UCSD-AML1 (cell line): Measurements from ENCODE around the gene SFTPB.

Experiments
- DNase-seq: peaks from one replicate; lab custom pipeline; 2025; ENCODE audit not compliant: unreplicated experiment; lab: John Stamatoyannopoulos, UW

Gene SFTPB

GRCh38 chr2:85702800-85703199, 34.8 kb upstream of the SFTPB start:
- no peak for DNase-seq

GRCh38 chr2:85702172-85702571, 34.2 kb upstream of the SFTPB start:
- no peak for DNase-seq

DNA sequence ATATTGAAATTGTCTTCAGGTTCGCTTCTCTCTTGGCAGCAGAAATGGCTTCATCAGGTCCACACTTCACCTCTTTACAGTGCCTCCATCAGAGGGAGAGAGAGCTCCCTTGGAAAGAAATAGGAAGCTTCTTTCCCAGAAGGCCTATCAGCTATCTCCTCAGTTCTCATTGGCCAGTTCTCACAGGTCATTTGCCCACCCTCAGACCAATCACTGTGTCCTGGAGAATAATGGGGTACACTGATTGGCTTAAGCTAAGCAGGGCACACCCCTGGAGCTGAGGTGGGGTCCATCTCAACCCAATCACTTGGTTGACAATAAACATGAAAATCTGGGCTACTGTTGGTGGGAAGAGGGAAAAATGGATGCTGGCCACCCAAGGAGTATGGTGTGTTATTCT, 31.3 kb upstream of the SFTPB start:
- DNase-seq = no peak

DNA sequence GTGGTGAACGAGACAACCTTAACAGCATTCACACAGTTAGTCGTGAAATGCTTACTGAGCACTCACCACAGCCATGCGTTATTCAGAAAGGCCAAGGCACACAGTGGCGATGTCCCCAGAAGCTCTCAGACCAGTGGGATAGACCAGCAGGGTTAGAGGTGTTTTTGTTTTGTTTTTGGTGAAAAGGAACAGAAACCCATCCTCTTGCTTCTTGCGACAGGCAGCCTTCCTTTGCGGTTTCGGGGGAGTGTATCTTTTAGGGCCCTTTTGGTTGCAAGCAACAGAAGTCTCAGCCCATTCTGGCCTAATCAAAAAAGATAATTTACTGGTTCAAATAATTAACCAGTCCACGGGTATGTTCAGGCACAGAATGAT, 30.9 kb upstream of the SFTPB start:
- no peak for DNase-seq

DNA sequence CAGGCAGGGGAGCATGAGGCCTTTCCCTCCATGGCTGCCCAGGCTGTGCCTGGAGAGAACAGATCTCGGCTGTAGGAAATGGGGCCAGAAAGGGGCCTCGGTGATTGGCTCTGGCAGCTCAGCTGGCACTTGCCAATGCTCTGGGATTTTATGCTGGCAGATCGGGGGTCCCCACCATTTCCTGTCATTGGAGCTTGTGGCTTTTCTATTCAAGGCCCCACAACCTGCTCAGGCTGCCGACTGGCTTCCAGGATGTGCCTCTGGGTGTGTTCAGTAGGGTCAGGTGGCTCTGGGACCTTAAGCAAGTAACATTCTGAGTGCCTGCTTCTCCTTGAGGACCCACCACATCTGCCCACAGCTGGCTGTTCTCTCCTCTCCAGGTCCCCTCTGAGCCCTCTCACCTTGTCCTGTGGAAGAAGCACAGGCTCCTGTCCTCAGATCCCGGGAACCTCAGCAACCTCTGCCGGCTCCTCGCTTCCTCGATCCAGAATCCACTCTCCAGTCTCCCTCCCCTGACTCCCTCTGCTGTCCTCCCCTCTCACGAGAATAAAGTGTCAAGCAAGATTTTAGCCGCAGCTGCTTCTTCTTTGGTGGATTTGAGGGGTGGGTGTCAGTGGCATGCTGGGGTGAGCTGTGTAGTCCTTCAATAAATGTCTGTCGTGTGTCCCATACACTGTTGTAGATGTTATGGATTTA, 30.3 kb upstream of the SFTPB start:
- DNase-seq = peak; percentile 44

DNA sequence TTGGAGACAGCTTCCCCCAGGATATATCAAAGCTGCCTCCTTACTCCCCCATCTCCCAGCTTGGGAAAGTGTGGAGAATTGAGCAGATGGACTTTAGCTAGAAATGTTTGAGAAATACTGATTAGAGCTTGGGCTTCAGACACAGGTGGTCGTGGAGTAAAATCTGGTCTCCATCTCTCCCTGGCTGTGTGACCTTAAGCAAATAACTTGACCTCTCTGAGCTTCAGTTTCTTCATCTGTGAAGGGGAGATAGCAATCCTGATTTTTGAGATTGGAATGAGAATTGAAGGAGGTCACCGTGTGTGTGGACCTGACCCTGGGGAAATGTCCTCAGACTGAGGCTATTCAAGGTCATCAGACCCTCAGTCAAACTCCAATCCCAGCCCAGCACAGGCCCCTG, 29.7 kb upstream of the SFTPB start:
- DNase-seq = no peak

- DNase-seq = no peak
These were observed 29.1 kb upstream of the SFTPB start for GRCh38 chr2:85697096-85697495.

DNA sequence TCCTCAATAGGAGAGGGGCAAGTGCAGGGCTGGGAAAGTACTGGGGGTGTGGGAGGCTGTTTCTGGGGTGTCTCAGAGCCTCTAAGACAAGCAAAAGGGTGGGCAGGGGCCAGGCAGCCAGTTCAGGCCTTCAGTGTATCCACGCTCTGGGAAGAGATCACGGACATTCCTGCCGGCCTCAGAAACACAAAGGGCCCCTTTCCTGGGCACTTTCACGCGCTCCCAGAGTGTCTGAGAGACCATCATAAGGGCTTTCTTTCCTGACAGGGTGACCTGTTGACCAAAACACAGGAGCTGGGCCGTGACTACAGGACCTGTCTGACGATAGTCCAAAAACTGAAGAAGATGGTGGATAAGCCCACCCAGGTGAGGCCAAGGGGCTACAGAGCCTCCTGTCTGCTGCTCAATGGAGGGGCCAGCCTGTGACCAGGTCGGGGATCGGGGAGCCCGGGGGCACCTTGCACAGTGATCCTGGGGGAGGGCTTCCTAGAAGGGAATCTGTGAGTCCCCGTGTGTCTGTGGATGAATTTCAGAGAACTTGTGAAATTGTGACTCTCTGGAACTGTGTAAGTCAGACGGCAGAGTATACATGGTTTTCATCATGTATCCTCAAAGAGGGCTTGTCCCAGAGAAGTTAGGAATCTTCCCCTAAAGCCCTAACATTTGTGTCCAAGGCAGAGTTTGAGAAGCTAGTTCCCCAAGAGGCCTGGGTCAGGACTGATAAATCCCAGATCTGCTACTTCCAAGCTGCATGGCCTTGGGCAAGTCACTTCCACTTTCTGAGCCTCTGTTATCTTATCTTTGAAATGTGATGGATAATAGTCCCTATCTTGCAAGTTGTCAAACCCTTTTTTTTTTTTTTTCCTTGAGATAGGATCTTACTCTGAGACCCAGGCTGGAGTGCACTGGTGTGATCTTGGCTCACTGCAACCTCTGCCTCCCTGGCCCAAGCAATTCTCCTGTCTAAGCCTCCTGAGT, 28.0 kb upstream of the SFTPB start:
- no peak for DNase-seq

GRCh38 chr2:85695121-85695520, 27.1 kb upstream of the SFTPB start:
- no peak for DNase-seq

- no peak for DNase-seq
These were observed 26.3 kb upstream of the SFTPB start, which contains the start of gene GNLY for GRCh38 chr2:85694052-85695025. Gene GNLY, plus strand, starts transcription at chr2:85694358. Its CDS starts 61 bp downstream, at chr2:85694419.

DNA sequence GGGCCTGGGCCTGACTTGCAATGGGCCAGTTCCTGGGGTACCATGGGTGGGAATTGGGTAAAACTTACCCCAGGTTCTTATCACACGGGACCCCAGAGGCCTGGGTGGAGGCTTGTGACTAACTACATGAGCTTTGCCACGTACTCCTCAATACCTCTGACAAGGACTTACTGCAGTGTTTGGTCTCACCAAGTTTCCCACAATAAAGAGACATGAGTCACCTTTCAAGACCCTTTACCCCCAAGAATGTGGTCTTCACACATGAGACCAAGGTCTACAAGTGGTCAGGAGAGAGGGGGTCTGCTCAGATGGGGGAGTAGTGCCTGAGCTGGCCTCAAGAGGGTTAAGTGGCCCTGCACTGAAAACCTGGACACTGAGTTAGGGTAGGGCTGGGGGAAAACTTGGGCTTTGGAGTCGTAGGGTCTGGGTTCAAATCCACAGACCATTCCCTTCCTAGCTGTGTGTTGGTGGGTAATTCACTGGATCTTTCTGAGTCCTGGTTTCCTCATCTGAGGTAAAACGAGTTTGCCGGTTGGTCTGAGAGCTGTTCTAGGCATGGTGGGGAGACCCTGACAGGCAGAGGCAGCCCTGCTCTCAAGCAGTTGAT, 24.1 kb upstream of the SFTPB start:
- DNase-seq = no peak

DNA sequence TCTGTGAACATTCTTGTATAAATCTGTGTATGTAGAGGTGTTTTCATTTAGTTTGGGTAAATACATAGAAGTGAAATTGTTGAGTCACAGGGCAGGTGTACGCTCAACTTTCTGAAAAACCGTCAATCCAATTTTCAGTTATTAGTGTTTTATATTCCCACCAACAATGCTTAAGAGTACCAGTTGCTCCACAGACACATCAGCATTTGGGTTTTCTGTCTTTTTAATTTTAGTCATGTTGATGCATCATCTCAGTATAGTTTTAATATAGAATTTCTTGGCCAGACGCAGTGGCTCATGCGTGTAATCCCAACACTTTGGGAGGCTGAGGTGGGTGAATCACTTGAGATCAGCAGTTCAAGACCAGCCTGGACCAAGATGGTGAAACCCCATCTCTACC, 22.9 kb upstream of the SFTPB start:
- no peak for DNase-seq

DNA sequence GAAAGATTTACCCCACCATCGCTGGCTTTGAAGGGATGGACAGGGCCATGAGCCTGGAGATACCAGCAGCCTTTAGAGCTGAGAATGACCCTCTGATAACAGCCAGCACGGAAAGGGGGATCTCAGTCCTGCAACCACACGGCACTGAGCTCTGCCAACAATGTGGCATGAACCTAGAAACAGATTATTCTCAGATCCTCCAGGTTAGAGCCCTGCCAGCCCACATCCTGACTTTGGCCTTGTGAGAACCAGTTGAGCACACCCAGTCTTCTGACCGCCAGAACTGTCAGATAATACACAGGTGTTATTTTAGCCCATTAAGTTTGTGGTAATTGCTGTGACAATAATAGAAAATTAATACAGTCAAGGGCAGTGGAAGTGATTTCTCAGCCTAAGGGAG, 16.8 kb upstream of the SFTPB start:
- DNase-seq = no peak

DNA sequence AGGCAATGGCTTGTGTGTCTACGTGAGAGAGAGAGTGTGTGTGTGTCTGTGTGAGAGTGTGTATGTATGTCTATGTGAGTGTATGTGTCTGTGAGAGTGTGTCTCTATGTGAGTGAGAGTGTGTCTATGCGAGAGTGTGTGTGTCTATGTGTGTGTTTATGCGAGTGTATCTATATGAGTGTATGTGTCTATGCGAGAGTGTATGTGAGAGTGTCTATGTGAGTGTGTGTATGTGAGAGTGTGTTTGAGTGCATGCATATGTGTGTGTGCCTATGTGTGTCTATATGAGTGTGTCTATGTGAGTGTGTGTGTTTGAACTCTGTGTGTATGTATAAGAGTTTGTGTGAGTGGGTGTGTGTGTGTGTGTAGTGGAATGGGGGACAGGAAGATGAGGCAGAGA, 16.4 kb upstream of the SFTPB start:
- no peak for DNase-seq

GRCh38 chr2:85682378-85682777, 14.4 kb upstream of the SFTPB start:
- DNase-seq = no peak

GRCh38 chr2:85681776-85682175, 13.8 kb upstream of the SFTPB start:
- DNase-seq = no peak

GRCh38 chr2:85681372-85681763, 13.4 kb upstream of the SFTPB start:
- DNase-seq = no peak

- DNase-seq = no peak
These were observed 12.8 kb upstream of the SFTPB start for GRCh38 chr2:85680707-85681371.

DNA sequence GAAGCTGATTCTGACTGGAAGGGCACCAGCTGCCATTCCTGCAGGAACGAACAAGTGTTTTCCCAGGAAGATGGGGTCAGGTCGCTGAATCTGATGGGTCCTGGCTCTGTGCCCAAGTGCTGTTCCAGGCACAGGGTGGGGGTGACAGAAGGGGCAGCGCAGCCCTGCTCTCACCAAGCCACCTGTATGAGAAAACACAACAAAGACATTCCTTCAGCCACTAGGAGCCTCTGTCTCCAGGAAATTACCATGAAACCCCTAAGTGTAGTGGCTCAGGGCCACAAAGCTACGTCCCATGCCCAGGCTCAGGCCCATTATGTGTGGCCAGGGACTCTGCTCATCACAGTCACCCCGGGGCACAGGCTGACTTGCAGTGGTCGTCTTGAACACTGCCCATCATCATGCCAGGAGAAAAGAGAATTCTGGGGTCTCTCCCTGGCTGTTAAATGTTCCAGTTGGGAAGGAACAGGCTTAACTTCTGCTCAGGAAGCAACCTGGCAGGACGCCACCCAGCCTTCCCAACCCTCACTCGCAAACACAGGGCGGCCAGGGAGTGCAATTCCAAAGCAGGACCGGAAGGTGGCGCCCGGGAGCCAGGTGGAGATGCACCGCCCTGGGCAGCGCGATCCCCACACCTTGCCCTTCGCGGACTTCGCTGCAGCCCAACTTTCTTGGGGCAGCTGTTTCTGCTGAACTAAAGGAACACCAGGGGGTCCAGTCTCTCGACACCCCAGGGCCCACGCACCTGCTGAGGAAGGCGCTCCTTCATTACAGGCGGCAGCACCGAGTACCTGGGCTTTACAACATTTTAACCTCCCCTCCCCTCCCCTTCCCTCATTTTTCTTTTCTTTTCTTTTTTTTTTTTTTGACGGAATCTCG, 11.0 kb upstream of the SFTPB start:
- peak; percentile 72 for DNase-seq
